Thoracic aorta (tissue), 2 donors: Measurements from ENCODE around the gene FRMPD4. TPM values are rescaled to one million over a fixed set of nuclear protein-coding genes. Genes with fewer than 3 reads are reported as not detected.

Experiments used
- ATAC-seq: fragments of 150-250 bp; one replicate; pipeline ENCODE4 v1.8.0; 2017; ENCODE audit warnings: low read depth; ENCODE audit not compliant: insufficient number of reproducible peaks, low FRiP score
- DNase-seq: peaks from one replicate; pipeline ENCODE4 v3.0.0-alpha.2; 2020; ENCODE audit warnings: low spot score
- H3K27ac ChIP-seq, 2 donors: fragments of 200-600 bp; sonication (generic); 1 replicate in 1 of 2; 2 replicates in 1 of 2; pipeline ENCODE4 v1.5.1; 2016; ENCODE audit warnings: mild to moderate bottlenecking in 2 of 2, moderate library complexity in 2 of 2
- H3K27me3 ChIP-seq: fragments of 200-600 bp; sonication (generic); replicated peaks from 2 replicates; pipeline ENCODE4 v1.6.0; 2016; ENCODE audit warnings: mild to moderate bottlenecking; ENCODE audit not compliant: insufficient read depth
- H3K36me3 ChIP-seq: fragments of 200-600 bp; sonication (generic); one replicate; pipeline ENCODE4 v1.5.1; 2016
- H3K4me1 ChIP-seq, 2 donors: fragments of 200-600 bp; sonication (generic); 1 replicate in 1 of 2; 2 replicates in 1 of 2; pipeline versions ENCODE4 v1.5.1 to v1.6.0; 2016; ENCODE audit warnings: low read depth in 2 of 2, mild to moderate bottlenecking in 1 of 2; ENCODE audit not compliant: control insufficient read depth in 1 of 2
- H3K4me3 ChIP-seq: fragments of 200-600 bp; sonication (generic); 2 replicates; pipeline ENCODE4 v1.5.1; 2016; ENCODE audit warnings: mild to moderate bottlenecking
- H3K9me3 ChIP-seq: fragments of 200-600 bp; sonication (generic); 2 replicates; pipeline ENCODE4 v1.5.1; 2016
- CTCF ChIP-seq: fragments of 200-600 bp; sonication (generic); IDR thresholded peaks from one replicate; pipeline ENCODE4 v1.5.1; 2019; ENCODE audit warnings: antibody characterized with exemption
- total RNA-seq, 2 donors: library from RNA; depleted of rRNA; stranded (reverse); fragments of >200 nt; gene quantifications; one replicate each; pipeline versions ENCODE4 v1.1.0 to v1.2.3, GENCODE V29; 2016

FRMPD4 gene
- total RNA-seq, 2 donors from 2014 or later = not detected

- DNase-seq = no peak
- no peaks in the 10 kb centered on the region for H3K9me3 ChIP-seq
Observed at GRCh38 chrX:12751887-12752286, 613.6 kb downstream of the FRMPD4 start.

GRCh38 chrX:12753366-12753765 is 615.1 kb downstream of the FRMPD4 start:
- no peaks in the 10 kb centered on the region for H3K36me3 ChIP-seq
- no peak overlapping the region for H3K27ac ChIP-seq
- H3K9me3 ChIP-seq = no peaks in the 10 kb centered on the region
- H3K27me3 ChIP-seq = no peaks in the 10 kb centered on the region
- H3K4me3 ChIP-seq = no peak overlapping the region
- ATAC-seq (no peak), DNase-seq (no peak)
- no peak for TF ChIP-seq CTCF
- no peaks in the 10 kb centered on the region for H3K4me1 ChIP-seq

More at GRCh38 chrX:12751887-12752286, 613.6 kb downstream of the FRMPD4 start:
- H3K4me1 ChIP-seq = no peaks in the 10 kb centered on the region
- no peaks in the 10 kb centered on the region for H3K36me3 ChIP-seq
- H3K4me3 ChIP-seq = no peak overlapping the region
- no peak for TF ChIP-seq CTCF
- H3K27me3 ChIP-seq = no peaks in the 10 kb centered on the region
- no peak for ATAC-seq
- no peak overlapping the region for H3K27ac ChIP-seq

GRCh38 chrX:12758291-12758690 is 620.0 kb downstream of the FRMPD4 start:
- no peaks in the 10 kb centered on the region for H3K9me3 ChIP-seq
- no peaks in the 10 kb centered on the region for H3K27me3 ChIP-seq
- H3K27ac ChIP-seq = no peak overlapping the region
- no peak for ATAC-seq
- H3K4me3 ChIP-seq = no peak overlapping the region
- no peak for DNase-seq
- H3K4me1 ChIP-seq = no peaks in the 10 kb centered on the region
- H3K36me3 ChIP-seq = no peaks in the 10 kb centered on the region
- TF ChIP-seq CTCF = no peak

GRCh38 chrX:12767856-12768255 is 629.6 kb downstream of the FRMPD4 start:
- H3K27ac ChIP-seq = no peak overlapping the region
- no peak for ATAC-seq

GRCh38 chrX:12768491-12768890 is 630.2 kb downstream of the FRMPD4 start:
- no peaks in the 10 kb centered on the region for H3K27me3 ChIP-seq
- DNase-seq = no peak
- no peak for TF ChIP-seq CTCF
- no peak overlapping the region for H3K27ac ChIP-seq
- H3K4me3 ChIP-seq = no peak overlapping the region
- no peaks in the 10 kb centered on the region for H3K9me3 ChIP-seq
- no peaks in the 10 kb centered on the region for H3K4me1 ChIP-seq
- no peaks in the 10 kb centered on the region for H3K36me3 ChIP-seq
- no peak for ATAC-seq

More at GRCh38 chrX:12767856-12768255, 629.6 kb downstream of the FRMPD4 start:
- no peak for DNase-seq
- H3K27me3 ChIP-seq = no peaks in the 10 kb centered on the region
- no peak overlapping the region for H3K4me3 ChIP-seq
- no peak for TF ChIP-seq CTCF
- no peaks in the 10 kb centered on the region for H3K9me3 ChIP-seq
- no peaks in the 10 kb centered on the region for H3K4me1 ChIP-seq
- H3K36me3 ChIP-seq = no peaks in the 10 kb centered on the region
